HG03045 (cell line): Measurements from ENCODE around the gene SLC36A2.
"Not testable (repeated sequence)": the region's sequence is repeated elsewhere in the genome, so short reads cannot be mapped to it uniquely, and the experiment has no call there.

Experiments used
- ATAC-seq: cut with Tn5 transposase; IDR thresholded peaks from one replicate; pipeline ENCODE4 v1.9.1; 2021; ENCODE audit warnings: mild to moderate bottlenecking, moderate library complexity; ENCODE audit not compliant: unreplicated experiment

Gene SLC36A2

GRCh38 chr5:151347369-151347768, at the start of gene SLC36A2:
Gene SLC36A2 (minus strand): TSS chr5:151347559. CDS start chr5:151347460, 99 bp downstream.
- no peak for ATAC-seq

- ATAC-seq, result no peak
These were observed 41.6 kb upstream of the SLC36A2 start for GRCh38 chr5:151388960-151389359.

GRCh38 chr5:151384106-151384505, 36.7 kb upstream of the SLC36A2 start:
- no peak for ATAC-seq

GRCh38 chr5:151383011-151383410, 35.7 kb upstream of the SLC36A2 start:
- ATAC-seq, result no peak

GRCh38 chr5:151382576-151382975, 35.2 kb upstream of the SLC36A2 start:
- ATAC-seq, result no peak

GRCh38 chr5:151381899-151382298, 34.5 kb upstream of the SLC36A2 start:
- ATAC-seq, result no peak

GRCh38 chr5:151378616-151379015, 31.3 kb upstream of the SLC36A2 start:
- no peak for ATAC-seq

GRCh38 chr5:151374539-151374938, 27.2 kb upstream of the SLC36A2 start:
- no peak for ATAC-seq

- ATAC-seq, result not testable (repeated sequence)
These were observed 19.7 kb upstream of the SLC36A2 start for GRCh38 chr5:151367038-151367437.

- no peak for ATAC-seq
These were observed 16.3 kb upstream of the SLC36A2 start for GRCh38 chr5:151363673-151364072.

GRCh38 chr5:151362970-151363369, 15.6 kb upstream of the SLC36A2 start:
- ATAC-seq, result no peak

GRCh38 chr5:151359391-151359790, 12.0 kb upstream of the SLC36A2 start:
- no peak for ATAC-seq

GRCh38 chr5:151357792-151358191, 10.4 kb upstream of the SLC36A2 start:
- ATAC-seq, result no peak

- ATAC-seq, result no peak
These were observed 9.7 kb upstream of the SLC36A2 start for GRCh38 chr5:151357097-151357496.

GRCh38 chr5:151351671-151352070, 4.3 kb upstream of the SLC36A2 start:
- no peak for ATAC-seq

GRCh38 chr5:151348789-151349188, 1.4 kb upstream of the SLC36A2 start:
- no peak for ATAC-seq

GRCh38 chr5:151345808-151346478, 1.4 kb downstream of the SLC36A2 start:
- ATAC-seq, result no peak

- no peak for ATAC-seq
These were observed 2.1 kb downstream of the SLC36A2 start for GRCh38 chr5:151345187-151345807.

GRCh38 chr5:151344088-151344487, 3.3 kb downstream of the SLC36A2 start:
- no peak for ATAC-seq

- no peak for ATAC-seq
These were observed 7.4 kb downstream of the SLC36A2 start for GRCh38 chr5:151340004-151340403.

- ATAC-seq, result no peak
These were observed 8.6 kb downstream of the SLC36A2 start for GRCh38 chr5:151338734-151339133.

GRCh38 chr5:151332857-151333256, 14.5 kb downstream of the SLC36A2 start:
- no peak for ATAC-seq

GRCh38 chr5:151328734-151329133, 18.6 kb downstream of the SLC36A2 start:
- ATAC-seq, result no peak
